ENCODE measurements around the gene MGAT5.

The MGAT5 gene

DNA sequence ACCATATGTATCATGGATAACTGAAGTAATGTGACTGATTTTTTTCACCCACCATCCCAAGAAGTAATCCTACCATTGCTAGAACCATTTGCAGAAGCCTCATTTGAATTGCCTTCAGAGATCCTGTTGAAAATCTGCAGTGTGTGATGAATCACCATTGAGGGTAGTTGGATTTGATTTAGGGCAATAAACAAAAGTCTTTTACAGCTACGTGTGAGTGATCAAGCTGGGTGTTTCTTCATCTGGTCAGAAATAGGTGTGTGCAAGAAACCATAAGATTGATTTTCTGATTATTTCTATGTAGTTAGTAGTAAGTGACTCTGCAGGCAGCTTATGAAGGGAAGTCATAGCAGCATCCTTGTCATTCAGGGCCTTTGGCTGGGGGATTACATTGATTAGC is 159.6 kb downstream of the MGAT5 start:
- H3K27ac ChIP-seq, result no peak overlapping the region
- H3K36me3 ChIP-seq, result peaks cover 9% of the 10 kb centered on the region
- no peaks in the 10 kb centered on the region for H3K9me3 ChIP-seq
- H3K27me3 ChIP-seq, result no peaks in the 10 kb centered on the region
- peaks cover 35 to 37% of the 10 kb centered on the region in 2 experiments for H3K4me1 ChIP-seq (ENCODE audit: control insufficient read depth in 1 of 2, insufficient read depth in 1 of 2, low read depth in 1 of 2, low read length in 1 of 2)
- no peak overlapping the region for H3K4me3 ChIP-seq (ENCODE audit: low read depth in 1 of 2, low read length in 1 of 2)
- TF ChIP-seq, protein P1, sequence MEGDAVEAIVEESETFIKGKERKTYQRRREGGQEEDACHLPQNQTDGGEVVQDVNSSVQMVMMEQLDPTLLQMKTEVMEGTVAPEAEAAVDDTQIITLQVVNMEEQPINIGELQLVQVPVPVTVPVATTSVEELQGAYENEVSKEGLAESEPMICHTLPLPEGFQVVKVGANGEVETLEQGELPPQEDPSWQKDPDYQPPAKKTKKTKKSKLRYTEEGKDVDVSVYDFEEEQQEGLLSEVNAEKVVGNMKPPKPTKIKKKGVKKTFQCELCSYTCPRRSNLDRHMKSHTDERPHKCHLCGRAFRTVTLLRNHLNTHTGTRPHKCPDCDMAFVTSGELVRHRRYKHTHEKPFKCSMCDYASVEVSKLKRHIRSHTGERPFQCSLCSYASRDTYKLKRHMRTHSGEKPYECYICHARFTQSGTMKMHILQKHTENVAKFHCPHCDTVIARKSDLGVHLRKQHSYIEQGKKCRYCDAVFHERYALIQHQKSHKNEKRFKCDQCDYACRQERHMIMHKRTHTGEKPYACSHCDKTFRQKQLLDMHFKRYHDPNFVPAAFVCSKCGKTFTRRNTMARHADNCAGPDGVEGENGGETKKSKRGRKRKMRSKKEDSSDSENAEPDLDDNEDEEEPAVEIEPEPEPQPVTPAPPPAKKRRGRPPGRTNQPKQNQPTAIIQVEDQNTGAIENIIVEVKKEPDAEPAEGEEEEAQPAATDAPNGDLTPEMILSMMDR (IDR thresholded peaks at IDR 0.05), result no peak

DNA sequence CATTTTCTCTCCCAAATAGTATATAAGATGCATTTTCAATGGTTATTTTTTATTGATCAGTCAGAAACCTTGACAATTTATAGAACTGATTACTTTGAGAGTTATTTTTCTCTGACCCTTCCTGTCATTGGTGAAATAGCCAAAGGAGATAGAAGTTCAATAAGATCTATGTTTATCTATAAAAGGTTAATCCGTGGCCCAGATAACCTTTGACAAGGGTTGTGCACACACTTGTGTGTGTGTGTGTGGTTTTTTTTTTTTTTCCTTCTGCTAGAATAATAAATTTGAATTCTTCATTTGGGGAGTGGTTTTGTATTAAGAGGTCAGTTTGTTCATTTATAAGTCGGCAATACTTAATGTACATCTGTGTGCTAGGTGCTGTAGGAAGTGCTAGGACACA is 160.0 kb downstream of the MGAT5 start:
- Histone ChIP-seq H3K4me3 (ENCODE audit: low read depth in 1 of 2, low read length in 1 of 2) (no peak overlapping the region), H3K27me3 (no peaks in the 10 kb centered on the region), H3K4me1 (ENCODE audit: control insufficient read depth in 1 of 2, insufficient read depth in 1 of 2, low read depth in 1 of 2, low read length in 1 of 2) (peaks cover 30 to 32% of the 10 kb centered on the region in 2 experiments), H3K27ac (no peak overlapping the region), H3K9me3 (no peaks in the 10 kb centered on the region), H3K36me3 (peaks cover 9% of the 10 kb centered on the region)
- TF ChIP-seq, protein P1 (IDR thresholded peaks at IDR 0.05), result no peak

DNA sequence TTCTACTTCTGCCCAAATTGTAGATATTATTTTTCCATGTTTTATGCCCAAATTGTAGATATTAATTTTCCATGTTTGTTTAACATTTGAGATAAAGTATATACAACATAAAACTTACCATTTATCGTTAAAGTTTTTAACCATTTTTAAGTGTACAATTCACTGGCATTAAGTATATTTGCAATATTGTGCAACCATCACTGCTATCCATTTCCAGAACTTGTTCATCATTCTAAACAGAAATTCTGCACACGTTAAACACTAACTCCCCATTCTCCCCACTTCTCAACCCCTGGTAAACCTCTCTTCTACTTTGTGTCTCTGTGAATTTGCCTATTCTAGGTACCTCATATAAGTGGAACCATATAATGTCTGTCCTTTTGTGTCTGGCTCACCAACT is 162.1 kb downstream of the MGAT5 start:
- TF ChIP-seq, protein P1 (IDR thresholded peaks at IDR 0.05), result no peak
- H3K4me1 ChIP-seq (ENCODE audit: control insufficient read depth in 1 of 2, insufficient read depth in 1 of 2, low read depth in 1 of 2, low read length in 1 of 2), result peaks cover 11% of the 10 kb centered on the region in 2 experiments
- no peak overlapping the region for H3K27ac ChIP-seq
- H3K27me3 ChIP-seq, result no peaks in the 10 kb centered on the region
- H3K9me3 ChIP-seq, result no peaks in the 10 kb centered on the region
- H3K36me3 ChIP-seq, result peaks cover 9% of the 10 kb centered on the region
- no peak overlapping the region for H3K4me3 ChIP-seq (ENCODE audit: low read depth in 1 of 2, low read length in 1 of 2)

DNA sequence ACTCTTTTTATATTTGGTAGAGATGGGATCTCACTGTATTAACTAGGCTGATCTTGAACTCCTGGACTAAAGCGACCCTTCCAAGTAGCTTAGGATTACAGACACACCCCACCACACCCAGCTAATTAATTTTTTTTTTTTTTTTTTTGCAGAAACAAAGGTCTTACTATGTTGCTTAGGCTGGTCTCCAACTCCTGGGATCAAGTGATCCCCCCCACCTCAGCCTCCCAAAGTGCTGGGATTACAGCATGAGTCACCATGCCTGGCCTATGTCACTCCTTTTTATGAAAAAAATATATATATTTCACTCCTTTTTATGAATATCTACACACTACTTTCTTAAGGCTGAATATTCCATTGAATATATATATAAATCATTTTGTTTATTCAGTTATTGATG is 162.8 kb downstream of the MGAT5 start:
- H3K4me1 ChIP-seq (ENCODE audit: control insufficient read depth in 1 of 2, insufficient read depth in 1 of 2, low read depth in 1 of 2, low read length in 1 of 2), result peaks cover 5% of the 10 kb centered on the region in 2 experiments
- TF ChIP-seq, protein P1 (IDR thresholded peaks at IDR 0.05), result no peak

DNA sequence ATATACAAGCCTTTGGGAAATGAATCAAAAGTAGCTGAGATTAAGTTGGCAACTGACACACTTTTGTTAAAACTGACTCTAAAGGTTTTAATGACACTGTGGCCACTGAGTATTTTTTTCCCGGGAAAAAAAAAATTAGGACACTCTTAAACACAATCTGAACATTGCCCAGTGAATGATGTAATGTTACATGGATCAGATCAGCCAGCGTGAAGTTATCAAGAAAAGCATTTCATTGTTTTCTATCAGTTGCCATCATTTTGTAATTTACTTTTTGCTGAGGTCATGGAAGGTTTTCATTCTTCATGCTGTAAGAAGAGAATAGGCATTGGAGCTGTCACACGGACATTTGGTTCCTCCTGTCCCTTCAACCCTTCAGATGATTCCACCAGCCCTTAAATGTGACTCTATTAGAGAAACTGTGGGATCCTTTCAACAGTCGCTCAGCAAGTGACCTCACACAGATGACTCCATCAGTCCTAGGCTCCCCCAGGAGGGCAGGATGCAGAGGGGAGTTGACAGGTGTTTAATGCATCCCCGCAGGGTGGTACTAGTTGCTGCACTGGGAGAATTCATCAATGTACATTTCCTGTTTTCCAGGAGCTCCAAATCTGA is 164.2 kb downstream of the MGAT5 start:
- no peaks in the 10 kb centered on the region for H3K9me3 ChIP-seq
- TF ChIP-seq, protein P1 (IDR thresholded peaks at IDR 0.05), result no peak
- no peaks in the 10 kb centered on the region for H3K27me3 ChIP-seq
- no peak overlapping the region for H3K4me3 ChIP-seq (ENCODE audit: low read depth in 1 of 2, low read length in 1 of 2)
- no peaks in the 10 kb centered on the region for H3K4me1 ChIP-seq (ENCODE audit: control insufficient read depth in 1 of 2, insufficient read depth in 1 of 2, low read depth in 1 of 2, low read length in 1 of 2)
- no peak overlapping the region for H3K27ac ChIP-seq
- H3K36me3 ChIP-seq, result peaks cover 14% of the 10 kb centered on the region

More for the DNA sequence above, 162.8 kb downstream of the MGAT5 start:
- Histone ChIP-seq H3K27ac (no peak overlapping the region), H3K9me3 (no peaks in the 10 kb centered on the region), H3K27me3 (no peaks in the 10 kb centered on the region), H3K36me3 (peaks cover 9% of the 10 kb centered on the region), H3K4me3 (ENCODE audit: low read depth in 1 of 2, low read length in 1 of 2) (no peak overlapping the region)
